ENCODE measurements around the gene TPM3. TPM values are rescaled to one million over a fixed set of nuclear protein-coding genes. Genes with fewer than 3 reads are reported as not detected.
"Not testable (repeated sequence)": the region's sequence is repeated elsewhere in the genome, so short reads cannot be mapped to it uniquely, and the experiment has no call there.

TPM3 gene
- total RNA-seq, 1 experiment from 2014 or later: 606 TPM

DNA sequence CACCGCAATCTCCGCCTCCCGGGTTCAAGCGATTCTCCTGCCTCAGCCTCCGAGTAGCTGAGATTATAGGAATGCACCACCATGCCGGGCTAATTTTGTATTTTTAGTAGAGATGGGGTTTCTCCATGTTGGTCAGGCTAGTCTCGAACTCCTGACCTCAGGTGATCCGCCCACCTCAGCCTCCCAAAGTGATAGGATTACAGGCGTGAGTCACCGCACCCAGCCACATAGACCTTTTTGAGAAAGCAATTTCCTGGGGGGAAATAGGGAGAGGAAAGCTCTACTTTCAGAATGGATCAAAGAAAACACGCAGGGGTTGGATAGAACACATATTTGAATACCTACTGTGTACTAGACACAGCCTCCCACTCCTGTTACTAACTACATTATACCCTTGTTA lies 13.9 kb upstream of the TPM3 start:
- not testable (repeated sequence) for DNase-seq (ENCODE audit: low read depth)

DNA sequence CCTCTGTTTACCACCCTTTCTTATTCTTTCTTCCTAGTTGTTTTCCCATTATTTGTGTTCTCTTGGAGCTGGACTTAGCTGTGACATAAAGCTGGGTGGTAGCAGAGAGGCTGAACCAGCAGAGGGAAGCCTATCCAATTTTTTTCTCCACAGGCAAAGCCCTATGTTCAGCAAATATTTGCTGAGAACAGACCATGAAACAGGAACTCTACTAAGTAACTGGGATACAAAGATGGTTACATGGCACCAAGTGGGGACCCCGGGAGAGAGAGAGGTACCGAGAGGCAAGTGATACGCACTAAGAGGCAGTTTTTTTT lies 7.6 kb upstream of the TPM3 start:
- DNase-seq (ENCODE audit: low read depth): peak; percentile 20

DNA sequence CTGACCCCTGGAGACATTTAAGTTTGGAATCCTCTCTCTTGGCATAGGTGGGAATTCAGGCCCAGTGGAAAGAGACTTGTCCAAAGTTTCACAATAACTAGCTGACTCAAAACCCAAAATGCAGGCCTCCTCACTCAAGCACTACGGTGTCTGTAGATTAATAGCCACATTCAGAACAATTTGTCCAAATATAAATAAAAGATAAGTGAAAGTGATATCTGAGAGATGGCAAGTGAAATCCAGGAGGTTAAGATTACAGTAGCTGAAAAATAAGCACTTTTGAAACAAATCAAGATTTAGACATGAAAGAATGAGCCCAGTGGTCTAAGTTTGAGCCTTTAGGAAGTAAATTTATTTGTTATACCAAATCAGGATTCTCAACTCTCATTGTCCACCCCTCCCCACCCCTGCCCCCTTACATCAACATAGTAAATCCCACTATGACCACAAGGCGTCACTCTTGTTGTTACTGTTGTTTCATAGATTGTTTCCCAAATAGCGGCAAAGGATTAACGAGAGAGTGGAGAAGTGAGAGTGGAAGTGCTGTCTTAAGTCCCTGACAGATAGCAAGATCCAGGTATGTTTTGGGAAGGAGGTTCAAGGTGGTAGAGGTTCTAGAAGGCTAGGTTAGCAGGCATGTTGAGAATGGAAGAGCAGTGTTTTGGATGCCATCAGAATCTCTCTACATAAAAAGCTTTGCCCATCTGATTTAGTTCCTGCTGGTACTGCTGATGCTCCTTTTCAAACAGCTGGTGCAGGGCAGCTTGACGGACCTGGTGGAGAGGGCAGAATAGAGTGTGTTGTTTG lies 7.1 kb upstream of the TPM3 start:
- peak; percentile 62 for DNase-seq (ENCODE audit: low read depth)

DNA sequence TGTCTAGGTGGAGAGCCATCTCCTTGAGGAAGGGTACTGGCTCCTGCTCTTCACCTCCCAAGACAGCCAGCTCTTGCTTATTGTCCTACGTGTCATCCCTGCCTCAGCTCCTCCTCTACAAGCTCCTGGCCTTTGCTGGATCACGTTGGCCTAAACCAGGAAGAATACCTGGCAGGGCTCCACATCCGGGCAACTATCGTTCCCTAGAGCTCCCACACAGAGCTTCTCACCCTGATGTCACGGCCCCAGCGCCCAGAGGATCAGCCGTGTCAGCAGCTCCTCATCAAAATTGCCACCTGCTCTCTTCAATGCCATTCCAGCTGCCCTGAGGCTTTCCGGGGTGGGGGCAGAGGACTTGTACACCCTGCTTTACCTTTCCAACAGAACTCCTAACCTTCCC lies 1.9 kb upstream of the TPM3 start:
- DNase-seq (ENCODE audit: low read depth): peak; percentile 44

DNA sequence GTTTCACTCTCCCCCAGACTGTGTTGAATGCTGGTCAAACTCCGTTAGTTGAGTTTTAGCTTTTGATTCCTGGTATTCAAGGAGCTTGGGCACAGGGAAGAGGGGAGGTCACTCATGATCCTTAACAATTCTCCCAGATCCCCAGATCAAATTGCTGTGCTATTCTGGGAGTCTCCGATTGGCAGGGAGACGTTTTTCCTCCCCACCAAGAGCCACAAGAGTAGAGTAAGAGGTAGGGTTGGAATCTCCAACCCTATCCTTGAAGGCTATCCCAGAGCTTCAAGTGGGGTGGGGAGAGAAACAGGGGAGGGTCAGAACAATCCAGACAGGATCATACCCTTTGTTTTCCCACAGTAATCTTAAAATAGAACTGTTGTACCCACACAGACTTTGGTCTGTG lies 576 bp upstream of the TPM3 start:
- no peak for DNase-seq (ENCODE audit: low read depth)

DNA sequence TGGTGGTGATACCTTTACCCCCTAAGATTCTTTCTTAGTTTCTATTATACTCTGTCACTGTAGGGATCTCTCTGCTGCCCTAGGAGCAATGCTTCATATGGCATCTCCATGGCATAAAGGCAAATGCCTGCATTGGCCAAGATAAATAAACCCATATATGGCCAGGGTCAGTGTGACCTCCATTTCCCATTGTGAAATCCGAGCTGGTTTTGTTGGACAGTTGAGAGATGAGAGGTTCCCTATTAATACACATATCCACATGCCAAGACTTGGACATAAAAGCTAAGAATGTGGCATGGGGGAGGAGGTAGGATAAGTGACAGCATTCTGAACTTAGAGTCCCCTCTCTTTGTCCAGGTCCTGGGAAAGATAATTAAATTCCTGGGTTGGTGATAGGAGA lies 1.4 kb downstream of the TPM3 start:
- DNase-seq (ENCODE audit: low read depth): peak; percentile 67

DNA sequence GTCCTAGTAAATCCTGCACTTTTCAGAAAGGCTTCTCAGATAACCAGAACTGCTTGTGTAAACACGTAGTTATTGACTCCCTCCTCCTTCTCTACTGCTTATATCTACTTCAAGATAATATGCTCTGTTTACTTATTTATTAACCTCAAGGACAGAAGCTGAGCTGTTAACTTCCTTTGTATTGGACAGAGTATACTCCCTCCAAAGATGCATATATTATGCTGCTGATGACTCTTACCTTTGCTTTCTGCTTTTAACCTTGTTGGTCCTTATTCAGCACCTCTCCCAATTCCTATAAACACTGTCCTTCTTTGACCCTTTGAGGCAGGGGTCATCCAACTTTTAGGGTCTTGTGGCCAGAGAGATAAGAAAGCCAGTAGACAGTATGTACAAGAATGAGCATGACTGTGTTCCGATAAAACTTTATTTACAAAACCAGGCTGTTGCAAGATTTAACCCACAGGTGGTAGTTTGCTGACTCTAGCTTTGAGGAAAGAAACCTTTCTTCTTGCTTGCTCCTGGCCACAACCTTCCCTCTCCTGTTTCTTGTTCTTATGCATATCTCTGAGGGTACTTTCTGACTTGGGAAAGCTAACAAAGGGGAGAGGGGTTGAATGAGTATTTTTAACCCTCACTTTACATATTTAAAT lies 4.9 kb downstream of the TPM3 start:
- DNase-seq (ENCODE audit: low read depth): no peak

DNA sequence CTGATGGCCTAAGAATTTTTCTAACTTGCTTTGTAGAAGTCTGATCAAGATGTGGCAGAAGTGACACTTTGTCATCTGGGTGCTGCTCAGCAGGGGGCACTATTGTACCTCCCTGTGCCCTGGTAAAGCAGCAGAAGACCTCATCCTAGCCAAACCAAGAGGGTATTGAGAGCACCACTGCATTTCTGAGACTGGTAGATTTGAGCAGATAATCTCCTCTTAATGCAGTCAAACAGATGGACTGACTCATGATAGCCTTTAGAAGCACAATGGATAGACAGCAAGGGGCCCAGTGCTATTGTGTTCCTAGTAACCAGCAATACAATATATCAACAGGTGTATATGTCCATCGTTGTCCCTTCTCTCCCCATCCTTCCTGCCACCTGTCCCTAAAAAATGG lies 5.7 kb downstream of the TPM3 start:
- DNase-seq (ENCODE audit: low read depth): peak; percentile 28

DNA sequence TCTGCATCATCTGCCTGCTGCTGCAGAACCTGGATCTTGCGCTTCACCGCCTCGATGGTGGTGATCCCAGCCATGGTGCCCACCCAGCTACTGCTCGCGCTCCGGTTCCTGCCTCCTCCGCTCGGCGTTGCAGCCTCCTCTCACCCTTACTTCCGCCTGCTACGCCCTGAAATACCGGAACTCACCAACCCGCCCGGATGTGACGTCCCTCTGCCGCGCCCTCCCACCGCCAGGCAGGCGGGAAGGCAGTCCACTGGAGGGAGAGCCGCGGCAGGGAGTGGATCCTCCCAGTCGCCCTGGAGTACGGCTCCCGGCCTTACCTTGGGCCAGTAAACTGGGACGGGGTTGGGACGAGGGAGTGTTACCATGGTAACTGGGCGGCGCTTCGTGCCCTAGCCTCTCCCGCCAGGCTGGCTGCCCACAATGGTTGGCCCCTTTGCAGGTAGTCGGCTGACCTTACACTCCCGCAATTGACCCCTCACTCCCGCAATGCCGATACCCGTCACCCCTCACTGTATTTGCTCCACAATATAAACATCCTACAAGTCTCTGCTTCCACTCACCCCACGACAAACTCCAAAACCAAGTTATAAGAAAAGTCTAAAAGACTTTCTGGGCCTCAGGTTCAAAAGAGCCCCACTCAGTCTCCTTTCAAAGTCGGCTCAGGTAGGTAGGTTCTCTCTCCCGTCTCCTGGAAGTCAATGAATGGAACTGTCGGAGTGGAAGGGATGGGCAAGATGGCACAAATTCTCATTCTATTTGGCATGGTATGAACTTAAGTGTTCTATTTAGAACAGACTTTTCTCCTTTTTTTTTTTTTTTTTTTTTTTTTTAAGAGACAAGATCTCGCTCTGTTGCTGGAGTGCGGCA lies 8.6 kb downstream of the TPM3 start:
- peak; percentile 96 for DNase-seq (ENCODE audit: low read depth)

DNA sequence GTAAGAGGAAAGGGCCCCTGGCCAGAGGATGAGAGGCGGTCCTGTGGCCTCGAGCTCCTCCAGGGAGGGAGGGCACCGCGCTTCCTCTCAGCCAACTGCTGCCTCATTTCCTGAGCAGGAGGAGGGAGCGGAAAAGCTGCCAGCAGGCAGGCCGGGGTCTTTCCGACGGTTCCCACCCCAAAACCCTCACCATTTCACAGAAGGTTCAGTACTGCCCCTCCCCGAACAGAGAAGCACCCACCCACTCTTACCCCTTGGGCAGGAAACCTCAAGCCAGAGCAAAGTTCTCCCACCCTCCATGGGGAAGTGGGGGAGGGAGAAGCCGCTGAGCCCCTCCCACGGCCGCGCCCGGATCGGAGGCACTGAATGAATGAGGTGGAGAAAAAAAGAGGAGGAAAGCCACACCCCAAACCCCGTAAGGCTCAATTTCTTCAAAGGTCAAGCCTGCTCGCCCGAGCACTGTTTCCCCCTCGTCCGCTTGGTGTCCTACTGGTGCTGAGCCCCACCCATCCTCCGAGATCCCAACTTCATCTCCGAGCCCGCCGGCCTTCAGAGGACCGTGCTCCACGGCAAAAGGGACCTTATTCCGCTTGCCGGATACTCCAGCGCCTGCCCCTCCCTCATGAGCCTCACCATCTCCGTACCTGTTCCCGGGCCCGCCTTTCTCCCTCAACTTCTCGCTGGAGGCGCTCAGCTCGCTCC lies 9.4 kb downstream of the TPM3 start:
- DNase-seq (ENCODE audit: low read depth): peak; percentile 75

DNA sequence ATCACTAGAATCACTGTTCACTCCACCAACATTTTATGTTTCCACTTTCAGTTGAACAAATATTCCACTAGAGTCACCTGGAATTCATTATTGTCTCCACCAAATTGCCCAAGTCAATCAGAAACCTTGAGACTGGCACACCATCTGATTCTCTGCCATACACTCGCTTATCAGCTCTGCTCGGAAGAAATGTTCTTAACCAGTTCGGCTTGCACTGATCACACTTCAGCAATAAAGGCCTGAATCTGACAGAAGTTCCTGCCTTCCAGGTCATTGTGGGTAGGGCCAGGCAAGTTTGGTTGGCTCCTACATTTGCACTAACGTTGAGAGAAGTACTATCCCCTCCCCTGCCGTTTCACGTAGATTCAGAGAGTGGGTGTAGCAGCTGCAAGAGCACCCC lies 10.0 kb downstream of the TPM3 start:
- DNase-seq (ENCODE audit: low read depth): no peak

DNA sequence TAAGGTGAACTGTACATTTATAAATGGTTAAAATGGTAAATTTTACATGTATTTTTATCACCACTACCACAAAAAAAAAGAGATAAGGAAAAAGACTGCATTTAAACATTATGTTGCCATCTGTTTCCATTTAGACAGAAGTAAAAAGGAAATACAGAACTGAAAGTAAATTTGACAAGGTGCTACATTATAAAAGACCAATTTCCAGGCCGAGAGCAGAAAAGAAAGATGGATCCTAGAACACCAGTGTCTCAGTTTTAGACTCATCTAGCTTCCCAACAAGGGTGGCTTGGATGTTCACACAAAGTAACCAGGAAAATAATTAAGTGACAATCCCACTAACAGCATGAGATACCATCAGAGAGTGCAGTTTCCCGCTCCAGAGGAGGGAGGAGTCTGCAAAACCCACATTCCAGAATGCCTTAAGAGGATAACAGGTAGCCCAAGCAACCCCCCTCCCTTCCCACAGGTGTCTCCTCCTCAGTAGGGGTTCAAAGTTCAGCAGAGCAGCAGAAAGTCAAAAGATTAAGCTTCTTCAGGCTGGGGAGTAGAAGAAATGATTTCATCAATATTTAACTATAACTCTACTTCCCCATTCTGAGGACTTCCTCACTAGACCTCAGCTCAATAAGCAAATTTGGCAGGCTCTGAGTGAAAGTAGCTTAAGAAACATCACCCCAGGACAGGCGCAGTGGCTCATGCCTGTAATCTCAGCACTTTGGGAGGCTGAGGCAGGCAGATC lies 11.8 kb downstream of the TPM3 start:
- no peak for DNase-seq (ENCODE audit: low read depth)

DNA sequence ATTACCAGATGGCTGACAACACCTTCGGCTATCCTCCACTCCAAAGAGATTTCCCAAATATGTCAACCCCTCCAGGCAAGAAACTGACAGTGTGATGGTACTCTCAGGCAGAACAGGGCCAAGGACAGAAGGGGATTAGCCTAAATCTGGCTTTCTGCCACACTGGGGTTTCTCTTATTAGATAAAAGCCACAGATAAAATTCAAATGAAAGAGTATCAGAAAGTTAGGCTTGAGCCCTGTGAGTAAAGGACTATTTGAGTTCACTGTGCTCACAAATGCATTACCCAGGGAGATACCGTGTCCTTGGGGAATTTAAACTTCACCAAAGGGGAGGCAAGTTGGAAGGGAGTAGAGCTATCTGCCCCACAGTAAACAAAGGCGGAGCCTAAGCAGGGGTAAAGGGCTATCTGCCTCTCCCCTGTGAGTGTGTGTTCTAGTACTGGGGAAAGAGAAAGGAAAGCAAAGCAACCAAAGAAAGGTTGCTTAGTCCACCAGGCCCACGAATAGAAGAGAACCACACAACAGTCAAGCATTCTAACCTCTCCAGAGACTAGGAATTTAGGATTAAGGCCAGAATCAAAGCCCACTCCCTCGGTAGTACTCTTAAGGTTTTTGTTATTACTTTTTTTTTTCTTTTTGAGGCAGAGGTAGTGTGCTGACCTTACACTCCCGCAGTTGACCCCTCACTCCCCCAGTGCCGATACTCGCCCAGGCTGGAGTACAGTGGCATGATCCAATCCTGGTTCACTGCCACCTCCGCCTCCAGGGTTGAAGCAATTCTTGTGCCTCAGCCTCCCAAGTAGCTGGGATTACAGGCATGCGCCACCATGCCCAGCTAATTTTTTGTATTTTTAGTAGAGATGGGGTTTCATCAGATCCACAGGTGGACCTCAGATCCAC lies 12.7 kb downstream of the TPM3 start:
- peak; percentile 23 for DNase-seq (ENCODE audit: low read depth)

DNA sequence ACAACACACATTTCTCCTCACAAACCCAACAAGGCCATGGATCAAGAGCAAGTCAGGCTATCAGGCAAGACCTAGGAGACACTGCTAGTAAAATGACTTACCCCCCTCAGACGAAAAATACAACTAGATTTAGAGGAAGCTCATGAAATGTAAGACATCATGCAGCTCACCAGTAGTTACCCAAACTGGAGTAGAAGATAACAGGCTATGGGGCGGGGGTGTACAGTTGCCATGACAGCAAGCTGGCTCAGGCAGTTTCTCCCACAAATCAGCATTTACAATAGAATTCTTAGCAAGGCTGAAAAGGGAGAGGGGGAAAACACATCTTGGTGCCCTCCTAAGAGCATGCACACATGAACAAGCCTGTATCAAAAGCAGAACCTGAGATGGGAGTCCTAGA lies 13.9 kb downstream of the TPM3 start:
- DNase-seq (ENCODE audit: low read depth): no peak

DNA sequence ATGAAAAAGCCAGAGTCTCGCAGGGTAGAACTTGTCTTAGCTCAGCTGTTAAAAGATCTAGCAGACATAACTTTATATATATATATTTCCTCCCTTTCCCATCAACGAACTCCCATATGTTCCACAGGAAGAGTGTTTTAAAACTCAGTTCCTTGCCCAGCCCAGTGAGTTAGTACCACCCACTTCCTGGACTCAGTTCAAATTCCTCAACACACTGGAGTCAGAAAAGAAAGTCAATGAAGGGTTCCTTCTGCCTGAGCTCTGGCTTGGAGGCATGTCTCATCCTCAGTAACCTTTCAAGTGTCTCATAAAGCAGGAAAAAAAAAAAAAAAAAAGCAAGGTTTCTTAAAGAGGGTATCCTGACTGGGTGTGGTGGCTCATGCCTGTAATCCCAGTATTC lies 15.6 kb downstream of the TPM3 start:
- DNase-seq (ENCODE audit: low read depth): peak; percentile 67

DNA sequence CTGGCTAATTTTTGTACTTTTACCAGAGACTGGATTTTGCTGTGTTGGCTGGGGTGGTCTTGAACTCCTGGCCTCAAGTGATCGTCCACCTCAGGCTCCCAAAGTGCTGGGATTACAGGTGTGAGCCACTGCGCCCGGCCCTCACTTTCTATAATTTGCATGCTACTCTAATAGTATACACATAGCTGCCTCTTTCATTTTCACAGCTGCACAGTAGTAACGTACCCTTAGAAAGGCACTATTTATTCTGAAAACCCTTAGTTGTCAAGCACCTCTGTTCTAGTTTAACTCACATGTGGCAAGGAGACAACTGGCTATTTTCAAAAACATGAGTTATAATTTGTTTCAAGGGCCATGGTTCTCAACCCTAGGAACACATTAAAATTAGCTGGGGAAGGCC lies 17.2 kb downstream of the TPM3 start:
- DNase-seq (ENCODE audit: low read depth): no peak

DNA sequence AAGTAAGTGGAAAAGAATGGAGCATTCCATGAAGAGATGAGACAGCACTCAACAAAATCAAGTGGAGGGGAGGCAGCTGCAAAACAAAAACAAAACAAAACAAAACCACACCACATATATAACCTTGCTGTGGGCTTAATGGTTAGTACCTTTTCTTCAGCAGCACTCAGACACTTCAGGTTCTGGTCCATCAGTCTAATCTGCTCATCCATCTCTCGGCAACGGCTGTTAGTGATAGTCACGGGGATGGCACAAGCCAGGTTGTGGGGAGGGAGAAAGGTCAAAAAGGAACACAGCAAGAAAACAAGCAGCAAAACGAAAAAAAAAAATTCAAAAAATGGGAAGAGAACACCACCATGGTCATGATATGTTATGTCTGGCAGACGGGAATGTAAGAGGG lies 20.0 kb downstream of the TPM3 start:
- no peak for DNase-seq (ENCODE audit: low read depth)

DNA sequence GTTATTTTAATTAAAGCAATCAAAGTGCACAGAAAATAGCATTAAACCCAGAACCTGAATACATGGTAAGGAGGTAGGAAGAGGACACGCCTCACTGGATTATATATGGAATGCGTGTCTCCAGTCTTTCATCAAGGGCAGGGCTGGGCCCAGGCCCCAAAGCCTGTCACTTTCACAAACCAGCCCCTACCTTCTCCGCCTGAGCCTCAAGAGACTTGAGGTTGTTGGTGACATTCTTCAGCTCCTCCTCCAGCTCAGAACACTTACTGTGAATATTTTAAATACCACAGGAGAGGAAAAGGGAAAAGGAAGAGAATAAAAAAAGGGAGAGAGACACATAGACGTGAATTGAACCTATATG lies 20.7 kb downstream of the TPM3 start:
- DNase-seq (ENCODE audit: low read depth): no peak

DNA sequence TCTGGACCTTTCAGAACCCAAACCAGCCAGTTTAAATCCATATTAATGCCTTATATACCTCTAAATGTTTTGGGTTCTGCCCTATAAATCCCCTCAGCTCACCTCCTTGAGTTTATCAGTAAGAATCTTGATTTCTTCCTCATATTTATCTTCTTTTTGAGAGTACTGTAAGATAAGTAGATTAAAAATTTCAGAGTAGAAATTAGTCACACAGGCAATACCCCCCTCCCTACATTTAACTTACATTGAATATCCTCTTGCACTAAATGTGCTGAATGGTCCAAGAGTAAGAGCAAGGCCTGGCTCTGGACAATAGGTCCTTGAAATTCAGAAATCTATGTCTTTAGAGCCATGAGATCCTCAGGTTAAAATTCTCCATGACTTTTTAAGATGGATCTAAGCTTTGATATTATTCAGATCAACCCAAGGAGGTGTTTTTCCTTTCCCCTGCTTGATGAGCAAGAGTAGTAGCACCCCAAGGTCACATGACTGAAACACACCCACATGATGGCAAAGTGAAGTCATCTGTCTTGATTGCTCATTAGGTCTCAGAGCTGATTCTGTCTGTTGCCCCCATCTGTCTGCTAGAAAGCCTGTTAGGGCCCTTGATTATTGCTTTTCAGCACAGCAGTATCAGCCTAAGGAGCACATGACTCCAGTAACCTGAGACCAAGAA lies 21.2 kb downstream of the TPM3 start:
- DNase-seq (ENCODE audit: low read depth): no peak

DNA sequence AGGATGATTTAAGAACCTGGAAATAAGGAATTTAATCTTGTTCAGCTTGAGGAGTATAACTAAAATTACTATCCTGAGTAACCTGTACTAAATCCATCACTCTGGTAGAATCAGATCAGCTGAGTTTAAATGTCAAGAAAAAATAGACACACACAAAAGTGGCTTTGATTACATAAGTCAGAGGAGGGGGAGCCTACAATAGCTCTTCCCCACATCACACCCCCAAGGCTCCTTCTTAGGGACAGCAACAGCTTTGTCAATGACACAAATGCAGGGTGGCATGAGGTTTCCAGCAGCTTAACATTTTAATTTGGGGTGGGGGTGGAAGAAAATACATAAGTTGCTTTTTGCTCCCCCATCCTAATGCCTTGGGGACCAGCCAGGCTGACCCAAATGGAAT lies 24.4 kb downstream of the TPM3 start:
- DNase-seq (ENCODE audit: low read depth): no peak

All from RPMI7951 (cell line).